Panc1 (cell line): ENCODE results near the gene ICA1. TPM values are rescaled to one million over a fixed set of nuclear protein-coding genes. Genes with fewer than 3 reads are reported as not detected.

Source experiments
- ATAC-seq: fragments of 200-7000 bp; cut with Tn5 transposase; 2 replicates; pipeline ENCODE4 v1.9.1; 2020; ENCODE audit warnings: mild to moderate bottlenecking, moderate library complexity
- BruUV-seq: library from RNA; stranded (reverse); fragments of 400-500 nt; replicated peaks from 2 replicates; lab custom pipeline; 2021; lab: Mats Ljungman, UMichigan
- CTCF ChIA-PET: fragments of 300-600 bp; sonication (Branson Sonifier 250); formaldehyde crosslinking; loops from one replicate; lab custom pipeline; 2022; ENCODE audit warnings: antibody characterized with exemption; lab: Charles Lee
- POLR2A ChIA-PET: fragments of 300-600 bp; sonication (Branson Sonifier 250); formaldehyde crosslinking; loops from one replicate; lab custom pipeline; 2022; ENCODE audit warnings: antibody characterized with exemption; lab: Charles Lee
- DNase-seq: peaks from one replicate; pipeline ENCODE4 v3.0.0-alpha.2; 2010; ENCODE audit warnings: low read depth, low spot score
- H3K27ac ChIP-seq: 2 replicates; pipeline ENCODE4 v1.5.1; 2011; ENCODE audit warnings: mild to moderate bottlenecking, low read length, inconsistent platforms
- H3K27me3 ChIP-seq: fragments of 200-500 bp; sonication (Bioruptor generic); 2 replicates; pipeline ENCODE4 v1.6.0; 2014; ENCODE audit warnings: low read length, inconsistent platforms; ENCODE audit not compliant: control insufficient read depth, insufficient read depth
- H3K36me3 ChIP-seq: fragments of 200-500 bp; sonication (Bioruptor generic); 2 replicates; pipeline ENCODE4 v1.5.1; 2014; ENCODE audit warnings: inconsistent platforms, mild to moderate bottlenecking, low read length, moderate library complexity; ENCODE audit not compliant: control insufficient read depth, insufficient read depth
- H3K4me1 ChIP-seq: 2 replicates; pipeline ENCODE4 v1.5.1; 2011; ENCODE audit warnings: inconsistent platforms, mild to moderate bottlenecking, low read length, moderate library complexity; ENCODE audit not compliant: control insufficient read depth, insufficient read depth
- H3K4me3 ChIP-seq, 2 experiments: 2 replicates each; pipeline ENCODE4 v1.5.1; 2011 to 2012; ENCODE audit warnings: low read depth in 2 of 2, low read length in 2 of 2, mild to moderate bottlenecking in 2 of 2, inconsistent platforms in 1 of 2, moderate library complexity in 1 of 2
- H3K9me3 ChIP-seq: fragments of 200-500 bp; sonication (Bioruptor generic); 2 replicates; pipeline ENCODE4 v1.5.1; 2014; ENCODE audit warnings: low read depth, mild to moderate bottlenecking, inconsistent platforms, low read length, moderate library complexity; ENCODE audit not compliant: control insufficient read depth, insufficient read depth
- CTCF ChIP-seq: fragments of 450-650 bp; IDR thresholded peaks from 2 replicates; pipeline ENCODE4 v1.5.1; 2017; ENCODE audit warnings: mild to moderate bottlenecking
- POLR2AphosphoS5 ChIP-seq: IDR thresholded peaks from 2 replicates; pipeline ENCODE4 v1.6.1; 2012; ENCODE audit warnings: mild to moderate bottlenecking, low read depth, low read length, moderate library complexity
- REST ChIP-seq, 2 experiments: IDR thresholded peaks; 2 replicates each; pipeline ENCODE4 v1.6.1; 2011 to 2012; ENCODE audit warnings: low read depth in 2 of 2, control low read depth in 1 of 2, low read length in 1 of 2, mild to moderate bottlenecking in 1 of 2, moderate library complexity in 1 of 2; ENCODE audit not compliant: insufficient read depth in 1 of 2
- SIN3A ChIP-seq: IDR thresholded peaks from 2 replicates; pipeline ENCODE4 v1.6.1; 2012; ENCODE audit warnings: low read depth, mild to moderate bottlenecking, low read length, moderate library complexity, borderline replicate concordance; ENCODE audit not compliant: insufficient read depth
- TCF7L2 ChIP-seq: IDR thresholded peaks from 2 replicates; pipeline ENCODE4 v1.6.1; 2011; ENCODE audit warnings: mild to moderate bottlenecking, low read depth, low read length, inconsistent platforms
- in situ Hi-C: cut with HindIII; loops from 2 replicates; pipeline ENCODE4 v1.10.0; 2016; ENCODE audit warnings: low sequenced_read_pairs, low pct_unique_long_range_greater_than_20kb
- intact Hi-C: fragments of 100-400 bp; cut with micrococcal nuclease; formaldehyde crosslinking; loops from one replicate; pipeline ENCODE4 v1.10.0; 2022; ENCODE audit not compliant: unreplicated experiment
- total RNA-seq: library from RNA; stranded (reverse); gene quantifications from one replicate; pipeline ENCODE4 v1.2.1, GENCODE V29; 2021; ENCODE audit not compliant: unreplicated experiment

Gene ICA1
- total RNA-seq, 1 experiment from 2014 or later: 1.1 TPM

GRCh38 chr7:8094164-8095140, 167.5 kb downstream of the ICA1 start:
- Histone ChIP-seq H3K4me3 (no peak overlapping the region), H3K27ac (no peak overlapping the region), H3K4me1 (no peaks in the 10 kb centered on the region), H3K9me3 (no peaks in the 10 kb centered on the region), H3K36me3 (no peaks in the 10 kb centered on the region), H3K27me3 (no peaks in the 10 kb centered on the region)
- intact Hi-C loops (no loop called here), in situ Hi-C loops (no loop called here)
- no peak for DNase-seq
- ATAC-seq: no peak
- POLR2A ChIA-PET: no interaction called here
- TF ChIP-seq SIN3A (no peak), REST (IDR thresholded peaks at IDR 0.05; ENCODE audit: insufficient read depth in 1 of 2, low read depth in 2 of 2, low read length in 1 of 2) (no peak), POLR2AphosphoS5 (no peak), CTCF (no peak), TCF7L2 (no peak)
- CTCF ChIA-PET: no interaction called here
- BruUV-seq: no TSS peak

- Histone ChIP-seq H3K27ac (no peak overlapping the region), H3K4me3 (no peak overlapping the region), H3K36me3 (no peaks in the 10 kb centered on the region), H3K27me3 (no peaks in the 10 kb centered on the region), H3K4me1 (no peaks in the 10 kb centered on the region), H3K9me3 (no peaks in the 10 kb centered on the region)
- DNase-seq (no peak), ATAC-seq (no peak)
- BruUV-seq: no TSS peak
- ChIA-PET CTCF (no interaction called here), POLR2A (no interaction called here)
- intact Hi-C loops: no loop called here
- TF ChIP-seq POLR2AphosphoS5: no peak
- no peak for TF ChIP-seq REST (IDR thresholded peaks at IDR 0.05; ENCODE audit: insufficient read depth in 1 of 2, low read depth in 2 of 2, low read length in 1 of 2)
- in situ Hi-C loops: no loop called here
Observed at GRCh38 chr7:8092140-8092539, 169.8 kb downstream of the ICA1 start.
